Activated naive CD4-positive, alpha-beta T cell treated with anti-CD3 and anti-CD28 coated beads, Interleukin-2, amount 50 U/mL, for 24 hours (primary cell): ENCODE measurements around the gene AP3B1.

Experiments used
- H3K27ac Mint-ChIP-seq: one replicate; pipeline ENCODE4 v1.8.0; 2021; ENCODE audit warnings: mild to moderate bottlenecking, mixed read lengths
- H3K27me3 Mint-ChIP-seq: one replicate; pipeline ENCODE4 v1.8.0; 2021; ENCODE audit warnings: mixed read lengths
- H3K36me3 Mint-ChIP-seq: one replicate; pipeline ENCODE4 v1.8.0; 2021; ENCODE audit warnings: mixed read lengths
- H3K4me1 Mint-ChIP-seq: one replicate; pipeline ENCODE4 v1.8.0; 2021; ENCODE audit warnings: mixed read lengths
- H3K4me3 Mint-ChIP-seq: one replicate; pipeline ENCODE4 v1.8.0; 2021; ENCODE audit warnings: mild to moderate bottlenecking, mixed read lengths
- H3K9me3 Mint-ChIP-seq: one replicate; pipeline ENCODE4 v1.8.0; 2021; ENCODE audit warnings: mixed read lengths

The AP3B1 gene, protein sequence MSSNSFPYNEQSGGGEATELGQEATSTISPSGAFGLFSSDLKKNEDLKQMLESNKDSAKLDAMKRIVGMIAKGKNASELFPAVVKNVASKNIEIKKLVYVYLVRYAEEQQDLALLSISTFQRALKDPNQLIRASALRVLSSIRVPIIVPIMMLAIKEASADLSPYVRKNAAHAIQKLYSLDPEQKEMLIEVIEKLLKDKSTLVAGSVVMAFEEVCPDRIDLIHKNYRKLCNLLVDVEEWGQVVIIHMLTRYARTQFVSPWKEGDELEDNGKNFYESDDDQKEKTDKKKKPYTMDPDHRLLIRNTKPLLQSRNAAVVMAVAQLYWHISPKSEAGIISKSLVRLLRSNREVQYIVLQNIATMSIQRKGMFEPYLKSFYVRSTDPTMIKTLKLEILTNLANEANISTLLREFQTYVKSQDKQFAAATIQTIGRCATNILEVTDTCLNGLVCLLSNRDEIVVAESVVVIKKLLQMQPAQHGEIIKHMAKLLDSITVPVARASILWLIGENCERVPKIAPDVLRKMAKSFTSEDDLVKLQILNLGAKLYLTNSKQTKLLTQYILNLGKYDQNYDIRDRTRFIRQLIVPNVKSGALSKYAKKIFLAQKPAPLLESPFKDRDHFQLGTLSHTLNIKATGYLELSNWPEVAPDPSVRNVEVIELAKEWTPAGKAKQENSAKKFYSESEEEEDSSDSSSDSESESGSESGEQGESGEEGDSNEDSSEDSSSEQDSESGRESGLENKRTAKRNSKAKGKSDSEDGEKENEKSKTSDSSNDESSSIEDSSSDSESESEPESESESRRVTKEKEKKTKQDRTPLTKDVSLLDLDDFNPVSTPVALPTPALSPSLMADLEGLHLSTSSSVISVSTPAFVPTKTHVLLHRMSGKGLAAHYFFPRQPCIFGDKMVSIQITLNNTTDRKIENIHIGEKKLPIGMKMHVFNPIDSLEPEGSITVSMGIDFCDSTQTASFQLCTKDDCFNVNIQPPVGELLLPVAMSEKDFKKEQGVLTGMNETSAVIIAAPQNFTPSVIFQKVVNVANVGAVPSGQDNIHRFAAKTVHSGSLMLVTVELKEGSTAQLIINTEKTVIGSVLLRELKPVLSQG

DNA sequence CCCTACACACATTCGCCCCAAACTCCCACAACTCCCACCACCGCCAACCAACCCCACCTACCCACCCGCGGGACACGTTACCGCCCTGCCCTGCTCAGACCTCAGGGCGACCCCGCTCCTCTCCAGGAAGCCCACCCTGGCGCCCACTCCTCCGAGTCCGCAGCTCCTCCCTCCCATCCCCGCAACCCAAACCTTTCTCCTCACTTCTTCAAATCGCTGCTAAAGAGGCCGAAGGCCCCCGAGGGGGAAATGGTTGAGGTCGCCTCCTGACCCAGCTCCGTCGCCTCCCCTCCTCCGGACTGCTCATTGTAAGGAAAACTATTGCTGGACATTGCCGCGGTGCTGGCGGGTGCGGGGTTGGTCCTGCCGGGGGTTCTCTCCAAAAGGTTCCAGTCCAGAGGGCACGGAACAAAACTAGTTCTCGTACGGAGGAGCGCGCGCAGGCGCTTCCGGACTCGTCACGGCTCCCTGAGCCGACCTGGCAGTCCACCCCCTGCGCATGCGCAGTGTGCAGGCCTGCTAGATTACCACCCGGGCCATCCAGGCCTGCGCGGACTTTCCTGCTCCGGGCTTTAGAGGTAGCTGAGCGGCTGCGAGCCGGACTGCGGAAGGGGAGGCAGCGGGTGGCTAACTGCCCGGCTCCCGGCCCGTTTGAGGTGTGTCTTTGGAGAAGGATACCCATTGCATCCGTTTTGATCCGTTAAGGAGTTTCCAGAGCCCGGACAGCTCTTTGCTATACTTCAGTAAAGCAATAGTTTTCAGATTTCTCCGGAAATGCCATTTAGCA lies at the start of gene AP3B1:
Gene AP3B1, minus strand, starts transcription at position 451 of the 787 bp plus-strand sequence. Its CDS starts 119 bp downstream, at position 332.
- H3K4me3 Mint-ChIP-seq = peak within 1 kb of the TSS; percentile 88
- H3K27me3 Mint-ChIP-seq = peaks cover 2% of the 10 kb centered on the region
- no peaks in the 10 kb centered on the region for H3K9me3 Mint-ChIP-seq
- H3K4me1 Mint-ChIP-seq = peaks cover 44% of the 10 kb centered on the region
- peak within 1 kb of the TSS; percentile 97 for H3K27ac Mint-ChIP-seq
- H3K36me3 Mint-ChIP-seq = no peaks in the 10 kb centered on the region

DNA sequence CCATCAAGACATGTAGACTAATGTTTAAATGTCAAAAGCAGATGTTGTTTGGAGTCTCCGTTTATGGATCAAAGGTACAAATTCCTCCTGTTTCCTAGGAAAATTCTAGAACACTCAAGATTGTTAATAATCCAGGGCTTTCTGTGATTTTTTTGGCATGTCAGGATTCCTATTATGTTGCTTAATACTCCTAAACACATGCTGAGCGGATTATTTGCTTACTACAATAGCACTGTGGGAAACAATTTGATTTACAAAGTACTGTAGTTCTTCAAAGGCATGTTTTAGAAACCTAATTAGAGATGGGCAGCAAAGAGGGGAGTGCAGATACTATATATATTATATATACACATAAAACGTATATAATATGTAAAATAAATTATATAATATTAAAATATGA lies 46.9 kb upstream of the AP3B1 start:
- H3K4me1 Mint-ChIP-seq = no peaks in the 10 kb centered on the region
- no peak overlapping the region for H3K27ac Mint-ChIP-seq
- peaks cover 14% of the 10 kb centered on the region for H3K9me3 Mint-ChIP-seq
- peaks cover 7% of the 10 kb centered on the region for H3K36me3 Mint-ChIP-seq
- H3K27me3 Mint-ChIP-seq = peaks cover 11% of the 10 kb centered on the region
- no peak overlapping the region for H3K4me3 Mint-ChIP-seq

DNA sequence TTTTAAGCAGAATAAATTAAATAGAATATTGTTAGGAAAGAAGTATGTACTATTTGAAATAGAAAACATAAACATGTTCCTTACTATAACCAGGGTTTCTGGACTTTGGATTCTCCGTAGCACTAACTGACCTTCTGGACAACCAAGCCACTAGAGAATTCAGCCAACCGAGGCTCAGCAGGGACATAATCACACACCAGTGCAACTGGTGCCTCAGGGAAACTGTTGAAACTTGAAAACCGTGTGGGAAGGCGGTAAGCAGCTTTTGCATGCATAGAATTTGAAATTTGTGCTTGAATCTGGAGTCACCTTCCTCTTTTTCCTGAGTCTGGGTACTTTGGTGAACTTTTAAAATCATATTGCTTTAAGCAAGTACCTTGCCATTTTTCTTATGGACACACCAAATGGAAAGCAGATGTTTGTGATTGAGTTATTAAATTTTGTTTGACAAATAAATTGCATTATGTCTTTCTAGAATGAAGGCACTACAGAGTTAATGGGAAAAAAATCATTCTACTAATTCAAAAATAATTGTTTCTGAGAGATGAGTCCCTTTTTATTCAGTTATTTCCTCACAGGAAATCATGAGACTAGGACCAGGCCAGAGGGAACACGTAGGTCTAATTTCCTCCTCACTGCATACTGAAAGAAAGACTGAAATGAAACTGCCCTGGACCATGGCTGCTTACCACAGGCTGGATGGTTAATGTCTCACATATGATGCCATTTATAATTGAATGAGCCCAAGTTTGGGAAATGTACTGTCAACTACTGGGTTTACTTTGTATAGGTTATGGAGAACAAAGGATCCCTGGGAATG lies 45.3 kb upstream of the AP3B1 start:
- no peaks in the 10 kb centered on the region for H3K4me1 Mint-ChIP-seq
- H3K27ac Mint-ChIP-seq = no peak overlapping the region
- H3K9me3 Mint-ChIP-seq = peaks cover 15% of the 10 kb centered on the region
- peaks cover 11% of the 10 kb centered on the region for H3K27me3 Mint-ChIP-seq
- peaks cover 7% of the 10 kb centered on the region for H3K36me3 Mint-ChIP-seq
- H3K4me3 Mint-ChIP-seq = no peak overlapping the region

DNA sequence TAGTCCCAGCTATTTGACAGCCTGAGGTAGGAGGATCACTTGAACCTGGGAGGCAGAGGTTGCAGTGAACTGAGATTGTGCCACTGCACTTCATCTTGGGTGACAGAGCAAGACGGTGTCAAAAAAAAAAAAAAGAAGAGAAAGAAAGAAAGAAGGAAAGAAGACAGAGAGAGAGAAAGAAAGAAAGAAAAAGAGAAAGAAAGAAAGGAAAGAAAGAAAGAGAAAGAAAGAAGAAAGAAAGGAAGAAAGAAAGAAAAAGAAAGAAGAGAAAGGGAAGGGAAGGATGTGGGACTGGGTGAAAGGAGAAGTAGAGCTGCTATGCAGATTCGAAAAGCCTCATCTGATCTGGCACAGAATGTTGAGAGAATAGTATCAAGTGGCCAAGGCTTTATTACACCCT lies 42.2 kb upstream of the AP3B1 start:
- peaks cover 15% of the 10 kb centered on the region for H3K9me3 Mint-ChIP-seq
- no peaks in the 10 kb centered on the region for H3K4me1 Mint-ChIP-seq
- H3K36me3 Mint-ChIP-seq = peaks cover 7% of the 10 kb centered on the region
- H3K27ac Mint-ChIP-seq = no peak overlapping the region
- H3K27me3 Mint-ChIP-seq = peaks cover 11% of the 10 kb centered on the region
- no peak overlapping the region for H3K4me3 Mint-ChIP-seq

DNA sequence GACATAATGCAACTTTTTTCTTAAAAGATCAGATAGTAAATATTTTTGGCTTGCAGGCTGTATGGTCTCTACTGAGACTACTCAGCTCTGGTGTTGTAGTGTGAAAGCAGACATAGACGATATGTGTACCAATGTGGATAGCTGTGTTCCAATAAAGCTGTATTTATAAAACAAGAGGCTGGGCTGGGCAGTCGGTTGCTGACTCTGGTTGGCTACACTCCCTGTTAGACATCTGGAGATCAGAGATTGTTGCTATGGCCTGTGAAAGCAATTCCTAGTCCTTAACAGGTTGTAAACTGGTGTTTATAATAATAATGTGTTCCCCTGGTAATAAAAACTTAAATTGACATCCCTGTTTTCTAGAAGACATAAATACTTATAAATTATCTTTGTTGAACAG lies 41.5 kb upstream of the AP3B1 start:
- Mint-ChIP-seq H3K4me3 (no peak overlapping the region), H3K27ac (no peak overlapping the region), H3K9me3 (peaks cover 15% of the 10 kb centered on the region), H3K36me3 (peaks cover 7% of the 10 kb centered on the region), H3K4me1 (no peaks in the 10 kb centered on the region), H3K27me3 (peaks cover 13% of the 10 kb centered on the region)

DNA sequence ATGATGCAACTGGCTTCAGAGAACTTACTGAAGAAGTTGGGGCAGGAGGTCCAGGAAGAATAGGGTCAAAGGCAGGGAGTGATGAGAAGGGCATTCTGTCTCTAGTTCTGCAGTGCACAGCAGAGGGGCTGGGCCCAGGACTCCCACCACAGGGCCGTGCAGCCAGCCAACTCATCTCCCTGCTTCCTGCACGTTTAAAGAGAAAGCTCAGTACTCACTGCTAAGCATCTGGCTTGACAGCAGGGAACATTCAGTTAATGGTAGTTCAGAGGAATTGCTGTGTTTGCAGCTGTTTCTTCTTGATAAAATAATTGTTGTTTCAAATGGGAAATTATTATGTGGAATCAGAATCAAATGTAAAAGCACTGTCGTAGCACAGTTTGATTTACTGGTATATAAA lies 40.3 kb upstream of the AP3B1 start:
- no peaks in the 10 kb centered on the region for H3K4me1 Mint-ChIP-seq
- H3K4me3 Mint-ChIP-seq = no peak overlapping the region
- peaks cover 15% of the 10 kb centered on the region for H3K9me3 Mint-ChIP-seq
- H3K27me3 Mint-ChIP-seq = peaks cover 14% of the 10 kb centered on the region
- H3K36me3 Mint-ChIP-seq = peaks cover 7% of the 10 kb centered on the region
- no peak overlapping the region for H3K27ac Mint-ChIP-seq

DNA sequence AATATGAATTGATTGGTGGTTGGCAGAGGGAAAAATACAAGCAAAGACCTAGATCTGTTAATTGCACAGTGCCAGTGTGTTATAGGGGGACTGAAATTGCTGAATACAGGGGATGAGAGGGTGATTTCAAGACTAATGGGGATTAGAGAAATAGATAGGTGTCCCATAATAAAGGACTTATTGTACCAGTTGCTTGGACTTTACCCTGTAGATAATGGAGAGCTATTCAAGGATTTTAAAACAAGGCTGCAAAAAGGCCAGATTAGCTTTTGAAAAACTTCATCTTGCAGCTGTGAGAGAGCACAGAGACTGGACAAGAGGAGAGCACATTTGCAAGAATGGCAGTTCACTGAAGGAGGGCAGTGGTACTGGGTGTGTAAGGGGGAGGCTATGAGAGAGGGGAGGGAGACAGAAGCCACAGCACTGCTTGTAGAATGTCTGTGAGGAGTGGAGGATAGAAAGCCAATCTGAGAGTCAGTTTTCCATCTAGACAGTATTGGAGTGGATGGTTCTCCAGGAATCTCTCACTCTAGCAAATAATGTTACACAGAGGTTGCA lies 37.1 kb upstream of the AP3B1 start:
- H3K4me1 Mint-ChIP-seq = no peaks in the 10 kb centered on the region
- H3K9me3 Mint-ChIP-seq = peaks cover 3% of the 10 kb centered on the region
- H3K27me3 Mint-ChIP-seq = peaks cover 10% of the 10 kb centered on the region
- no peak overlapping the region for H3K4me3 Mint-ChIP-seq
- peaks cover under 1% of the 10 kb centered on the region for H3K36me3 Mint-ChIP-seq
- H3K27ac Mint-ChIP-seq = no peak overlapping the region

DNA sequence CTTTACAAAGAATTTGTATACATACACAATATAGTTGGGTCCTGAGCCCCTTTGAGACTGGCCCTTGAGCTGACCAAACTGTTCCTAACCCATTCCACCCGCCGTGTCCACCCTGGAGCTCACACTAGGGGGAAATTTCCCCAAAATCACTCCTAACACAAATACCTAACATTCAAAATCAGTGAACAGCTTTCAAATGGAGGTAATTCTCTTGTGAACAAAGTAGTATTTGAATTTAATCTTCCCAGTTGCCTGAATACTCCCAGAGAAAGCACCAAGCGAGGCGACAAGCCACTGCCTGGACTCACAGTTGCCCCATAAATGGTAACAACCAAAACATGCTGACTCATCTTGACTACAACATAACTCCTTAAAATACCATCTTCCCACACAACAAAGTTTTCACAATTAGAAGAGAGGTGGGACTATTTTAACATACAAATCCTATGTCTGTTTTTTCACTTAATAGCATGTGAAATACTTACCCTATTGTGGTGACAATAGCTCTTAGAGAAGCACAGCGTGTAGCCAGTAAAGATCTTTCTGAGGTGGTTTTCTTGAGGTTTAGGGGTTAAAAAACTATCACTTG lies 34.2 kb upstream of the AP3B1 start:
- no peak overlapping the region for H3K4me3 Mint-ChIP-seq
- H3K27ac Mint-ChIP-seq = no peak overlapping the region
- no peaks in the 10 kb centered on the region for H3K4me1 Mint-ChIP-seq
- H3K27me3 Mint-ChIP-seq = peaks cover 7% of the 10 kb centered on the region
- H3K9me3 Mint-ChIP-seq = no peaks in the 10 kb centered on the region
- H3K36me3 Mint-ChIP-seq = no peaks in the 10 kb centered on the region

DNA sequence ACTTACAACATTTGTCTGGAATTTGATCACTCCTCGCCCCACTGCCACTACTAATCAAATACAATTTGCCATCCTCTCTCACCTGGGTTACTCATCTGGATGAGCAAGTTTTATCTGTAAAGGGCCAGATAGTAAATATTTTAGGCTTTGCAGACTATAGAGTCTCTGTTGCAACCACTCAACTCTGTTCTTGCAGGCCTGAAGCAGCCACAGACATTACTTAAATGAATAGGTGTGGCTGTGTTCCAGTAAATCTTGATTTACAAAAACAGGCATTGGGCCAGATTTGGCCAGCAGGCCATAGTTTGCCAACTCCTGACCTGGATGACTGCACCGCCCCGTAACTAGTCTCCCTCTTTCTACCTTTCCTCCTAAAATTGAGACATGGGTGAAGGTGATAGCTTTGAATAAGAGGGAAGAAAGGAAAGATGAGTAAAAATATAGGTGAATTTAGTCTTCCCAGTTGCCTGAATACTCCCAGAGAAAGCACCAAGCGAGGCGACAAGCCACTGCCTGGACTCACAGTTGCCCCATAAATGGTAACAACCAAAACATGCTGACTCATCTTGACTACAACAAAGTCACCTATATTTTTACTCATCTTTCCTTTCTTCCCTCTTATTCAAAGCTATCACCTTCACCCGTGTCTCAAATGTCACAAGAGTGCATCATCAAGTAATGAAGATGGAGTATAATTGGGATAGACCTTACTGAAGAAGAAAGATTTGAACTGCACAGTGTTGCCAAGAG lies 33.4 kb upstream of the AP3B1 start:
- Mint-ChIP-seq H3K27me3 (peaks cover 7% of the 10 kb centered on the region), H3K4me1 (no peaks in the 10 kb centered on the region), H3K4me3 (no peak overlapping the region), H3K36me3 (no peaks in the 10 kb centered on the region), H3K27ac (no peak overlapping the region), H3K9me3 (no peaks in the 10 kb centered on the region)

DNA sequence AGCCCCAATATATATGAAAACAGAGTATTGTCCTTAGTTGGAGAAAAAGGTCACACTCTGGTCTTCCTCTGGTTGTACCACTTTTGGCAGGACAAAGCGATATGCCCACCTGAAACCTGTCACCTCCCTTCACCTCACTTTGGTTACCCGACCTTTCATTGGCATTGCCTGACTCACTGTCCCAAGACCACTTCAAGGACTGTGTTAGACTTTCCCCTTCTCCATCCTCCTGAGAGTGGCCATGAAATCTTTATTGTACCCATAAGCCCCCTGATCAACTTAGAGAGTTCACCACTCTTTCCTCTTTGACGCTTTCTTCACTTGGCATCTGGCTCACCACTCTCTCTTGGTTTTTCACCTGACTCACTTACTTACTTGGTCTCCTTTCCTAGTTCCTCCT lies 32.4 kb upstream of the AP3B1 start:
- Mint-ChIP-seq H3K27ac (no peak overlapping the region), H3K4me3 (no peak overlapping the region), H3K27me3 (peaks cover 7% of the 10 kb centered on the region), H3K9me3 (no peaks in the 10 kb centered on the region), H3K36me3 (no peaks in the 10 kb centered on the region), H3K4me1 (no peaks in the 10 kb centered on the region)

DNA sequence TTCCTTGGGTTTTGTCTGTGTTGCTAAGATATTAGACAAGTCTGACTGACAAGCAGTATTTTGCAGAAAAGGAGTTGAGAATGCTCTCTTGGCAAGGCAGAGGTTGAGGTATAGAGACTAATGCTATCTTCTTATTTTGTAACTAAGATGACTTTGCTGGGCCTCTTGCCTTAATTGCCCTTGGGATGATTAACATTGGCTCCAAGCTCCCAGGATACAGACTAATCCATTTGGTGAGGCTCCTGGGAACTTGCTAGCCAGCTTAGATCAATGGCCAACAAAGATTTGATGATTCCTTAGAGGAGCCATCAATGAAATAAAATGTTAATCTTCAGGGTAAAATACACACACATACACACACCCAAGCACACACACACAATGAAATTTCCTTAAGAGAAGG lies 28.7 kb upstream of the AP3B1 start:
- no peak overlapping the region for H3K27ac Mint-ChIP-seq
- H3K27me3 Mint-ChIP-seq = peaks cover 3% of the 10 kb centered on the region
- no peaks in the 10 kb centered on the region for H3K4me1 Mint-ChIP-seq
- no peaks in the 10 kb centered on the region for H3K36me3 Mint-ChIP-seq
- H3K4me3 Mint-ChIP-seq = no peak overlapping the region
- no peaks in the 10 kb centered on the region for H3K9me3 Mint-ChIP-seq

DNA sequence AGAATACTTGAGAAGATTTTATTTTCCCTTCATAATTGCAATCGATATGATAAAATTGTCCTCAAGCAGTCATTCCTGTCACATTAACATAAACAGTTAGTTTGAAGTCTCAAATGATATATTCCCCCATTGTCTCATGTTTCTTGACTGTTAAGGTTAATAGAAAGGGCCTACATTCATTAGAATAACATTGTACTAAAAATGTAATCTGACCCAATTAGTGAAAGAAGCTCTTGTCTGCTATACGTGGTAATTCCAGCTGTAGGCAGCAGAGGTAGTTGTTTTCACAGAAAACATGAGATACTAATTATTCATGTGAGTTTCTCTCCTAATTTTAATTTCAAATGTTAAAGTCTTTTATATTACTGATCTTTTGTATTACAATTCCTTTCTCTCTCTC lies 25.9 kb upstream of the AP3B1 start:
- H3K4me3 Mint-ChIP-seq = no peak overlapping the region
- peaks cover 6% of the 10 kb centered on the region for H3K27me3 Mint-ChIP-seq
- no peaks in the 10 kb centered on the region for H3K36me3 Mint-ChIP-seq
- no peaks in the 10 kb centered on the region for H3K4me1 Mint-ChIP-seq
- H3K9me3 Mint-ChIP-seq = no peaks in the 10 kb centered on the region
- no peak overlapping the region for H3K27ac Mint-ChIP-seq

DNA sequence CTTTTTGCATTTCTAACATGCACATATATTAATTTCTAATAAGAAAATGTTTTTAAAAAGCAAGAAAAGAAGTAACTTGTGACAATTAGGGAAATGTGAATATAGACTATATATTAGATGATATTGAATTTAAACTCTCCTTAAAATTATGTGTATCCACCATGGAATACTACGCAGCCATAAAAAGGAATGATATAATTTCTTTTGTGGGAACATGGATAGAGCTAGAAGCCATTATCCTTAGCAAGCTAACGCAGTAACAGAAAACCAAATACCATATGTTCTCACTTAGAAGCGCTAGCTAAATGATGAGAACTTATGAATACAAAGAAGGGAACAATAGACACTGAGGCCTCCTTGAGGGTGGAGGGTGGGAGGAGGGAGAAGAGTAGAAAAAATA lies 23.8 kb upstream of the AP3B1 start:
- no peaks in the 10 kb centered on the region for H3K9me3 Mint-ChIP-seq
- H3K27ac Mint-ChIP-seq = no peak overlapping the region
- peaks cover 5% of the 10 kb centered on the region for H3K27me3 Mint-ChIP-seq
- no peaks in the 10 kb centered on the region for H3K36me3 Mint-ChIP-seq
- no peaks in the 10 kb centered on the region for H3K4me1 Mint-ChIP-seq
- H3K4me3 Mint-ChIP-seq = no peak overlapping the region
